ENCODE results near the gene ZG16. TPM values are rescaled to one million over a fixed set of nuclear protein-coding genes. Genes with fewer than 3 reads are reported as not detected.
"Not testable (repeated sequence)": the region's sequence is repeated elsewhere in the genome, so short reads cannot be mapped to it uniquely, and the experiment has no call there.

Gene ZG16, protein sequence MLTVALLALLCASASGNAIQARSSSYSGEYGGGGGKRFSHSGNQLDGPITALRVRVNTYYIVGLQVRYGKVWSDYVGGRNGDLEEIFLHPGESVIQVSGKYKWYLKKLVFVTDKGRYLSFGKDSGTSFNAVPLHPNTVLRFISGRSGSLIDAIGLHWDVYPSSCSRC
- total RNA-seq, result not detected
- long read RNA-seq, result 0 reads

DNA sequence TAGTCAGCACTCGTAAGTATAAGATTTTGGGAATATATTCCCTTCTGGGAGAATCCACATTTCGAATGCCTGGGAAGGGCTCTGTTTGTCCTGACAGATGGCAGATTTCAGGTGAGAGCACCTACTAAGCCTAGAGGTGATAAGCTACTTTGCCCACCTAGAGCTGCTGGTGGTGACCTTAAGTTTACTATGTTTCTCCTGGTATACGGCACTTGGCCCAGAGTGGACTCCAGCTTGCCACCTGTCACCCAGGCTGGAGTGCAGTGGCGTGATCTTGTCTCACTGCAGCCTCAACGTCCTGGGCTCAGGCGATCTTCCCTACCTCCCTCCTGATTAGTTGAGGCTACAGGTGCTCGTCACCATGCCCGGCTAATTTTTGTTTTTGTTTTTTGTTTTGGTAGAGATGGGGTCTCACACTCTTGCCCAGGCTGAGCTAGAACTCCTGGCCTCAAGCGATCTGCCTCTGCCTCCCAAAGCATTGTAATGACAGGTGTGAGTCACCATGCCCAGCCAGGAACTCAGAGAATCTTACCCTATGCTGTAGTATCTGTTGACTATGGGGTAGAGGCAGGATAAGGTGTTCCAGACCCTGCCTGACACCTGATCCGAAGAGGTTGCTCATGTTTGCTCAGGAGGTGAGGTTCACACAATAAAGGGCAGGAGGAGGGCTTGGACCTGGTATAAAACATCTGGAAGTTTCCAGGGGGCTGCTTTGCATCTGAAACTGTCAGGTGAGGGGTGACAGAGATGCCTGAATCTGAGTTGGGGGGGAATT, at the start of gene ZG16:
Gene ZG16 (plus strand): TSS at position 681 of the 775 bp plus-strand sequence. CDS start 1,011 bp downstream, outside the sequence.
- intact Hi-C loops (cut with DNase I), result no loop called here
- Histone ChIP-seq H3K27ac (no peak within 1 kb of the TSS), H3K4me3 (no peak within 1 kb of the TSS), H3K4me1 (no peaks in the 10 kb centered on the region), H3K36me3 (no peaks in the 10 kb centered on the region), H3K9me3 (no peaks in the 10 kb centered on the region), H3K27me3 (ENCODE audit: low read depth) (no peaks in the 10 kb centered on the region)
- no peak for ATAC-seq
- no peak for DNase-seq
- TF ChIP-seq, protein P1, sequence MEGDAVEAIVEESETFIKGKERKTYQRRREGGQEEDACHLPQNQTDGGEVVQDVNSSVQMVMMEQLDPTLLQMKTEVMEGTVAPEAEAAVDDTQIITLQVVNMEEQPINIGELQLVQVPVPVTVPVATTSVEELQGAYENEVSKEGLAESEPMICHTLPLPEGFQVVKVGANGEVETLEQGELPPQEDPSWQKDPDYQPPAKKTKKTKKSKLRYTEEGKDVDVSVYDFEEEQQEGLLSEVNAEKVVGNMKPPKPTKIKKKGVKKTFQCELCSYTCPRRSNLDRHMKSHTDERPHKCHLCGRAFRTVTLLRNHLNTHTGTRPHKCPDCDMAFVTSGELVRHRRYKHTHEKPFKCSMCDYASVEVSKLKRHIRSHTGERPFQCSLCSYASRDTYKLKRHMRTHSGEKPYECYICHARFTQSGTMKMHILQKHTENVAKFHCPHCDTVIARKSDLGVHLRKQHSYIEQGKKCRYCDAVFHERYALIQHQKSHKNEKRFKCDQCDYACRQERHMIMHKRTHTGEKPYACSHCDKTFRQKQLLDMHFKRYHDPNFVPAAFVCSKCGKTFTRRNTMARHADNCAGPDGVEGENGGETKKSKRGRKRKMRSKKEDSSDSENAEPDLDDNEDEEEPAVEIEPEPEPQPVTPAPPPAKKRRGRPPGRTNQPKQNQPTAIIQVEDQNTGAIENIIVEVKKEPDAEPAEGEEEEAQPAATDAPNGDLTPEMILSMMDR (IDR thresholded peaks at IDR 0.05), result no peak

DNA sequence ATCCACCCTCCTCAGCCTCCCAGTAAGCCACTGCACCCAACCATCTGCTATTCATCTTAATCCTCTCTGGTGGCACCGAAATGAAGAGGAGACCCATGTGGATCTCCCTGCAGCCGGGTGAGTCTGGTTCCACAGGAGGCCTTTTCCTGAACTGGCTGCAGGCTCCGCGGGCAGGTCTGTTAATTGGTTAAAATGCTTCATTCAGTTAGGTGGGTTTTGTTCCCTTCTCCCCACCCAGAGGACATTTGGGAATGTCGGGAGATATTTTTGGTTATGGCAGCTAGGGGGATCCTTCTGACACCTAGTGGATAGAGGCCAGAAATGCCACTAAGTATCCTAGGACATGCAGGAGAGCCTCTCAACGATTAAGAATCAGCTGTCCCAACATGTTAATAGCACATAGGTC, 48.9 kb upstream of the ZG16 start:
- H3K36me3 ChIP-seq, result no peaks in the 10 kb centered on the region
- intact Hi-C loops (cut with DNase I), result no loop called here
- TF ChIP-seq, protein P1 (IDR thresholded peaks at IDR 0.05), result peak; percentile 35
- H3K4me1 ChIP-seq, result peaks cover 5% of the 10 kb centered on the region
- DNase-seq (no peak), ATAC-seq (peak; percentile 56 to 59)
- H3K4me3 ChIP-seq, result no peak overlapping the region
- no peaks in the 10 kb centered on the region for H3K9me3 ChIP-seq
- H3K27me3 ChIP-seq (ENCODE audit: low read depth), result peaks cover 6% of the 10 kb centered on the region
- H3K27ac ChIP-seq, result no peak overlapping the region

DNA sequence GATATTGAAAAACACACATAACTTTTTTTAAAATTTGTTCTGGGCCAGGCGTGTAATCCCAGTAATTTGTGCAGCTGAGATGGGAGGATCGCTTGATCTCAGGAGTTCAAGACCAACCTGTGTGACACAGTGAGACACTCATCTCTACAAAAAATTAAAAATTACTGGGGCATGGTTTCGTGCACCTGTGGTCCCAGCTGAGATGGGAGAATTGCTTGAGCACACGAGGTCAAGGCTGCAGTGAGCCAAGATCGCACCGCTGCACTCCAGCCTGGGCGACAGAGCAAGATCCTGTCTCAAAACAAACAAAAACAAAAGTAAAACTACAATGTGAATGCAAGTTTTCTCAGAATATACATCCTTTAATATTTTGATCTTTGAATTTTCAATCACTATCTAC, 47.4 kb upstream of the ZG16 start:
- TF ChIP-seq, protein P1 (IDR thresholded peaks at IDR 0.05), result no peak
- Histone ChIP-seq H3K4me3 (no peak overlapping the region), H3K27ac (no peak overlapping the region), H3K27me3 (ENCODE audit: low read depth) (peaks cover 6% of the 10 kb centered on the region), H3K4me1 (peaks cover 5% of the 10 kb centered on the region), H3K36me3 (no peaks in the 10 kb centered on the region), H3K9me3 (no peaks in the 10 kb centered on the region)
- ATAC-seq (no peak), DNase-seq (no peak)
- intact Hi-C loops (cut with DNase I), result no loop called here

DNA sequence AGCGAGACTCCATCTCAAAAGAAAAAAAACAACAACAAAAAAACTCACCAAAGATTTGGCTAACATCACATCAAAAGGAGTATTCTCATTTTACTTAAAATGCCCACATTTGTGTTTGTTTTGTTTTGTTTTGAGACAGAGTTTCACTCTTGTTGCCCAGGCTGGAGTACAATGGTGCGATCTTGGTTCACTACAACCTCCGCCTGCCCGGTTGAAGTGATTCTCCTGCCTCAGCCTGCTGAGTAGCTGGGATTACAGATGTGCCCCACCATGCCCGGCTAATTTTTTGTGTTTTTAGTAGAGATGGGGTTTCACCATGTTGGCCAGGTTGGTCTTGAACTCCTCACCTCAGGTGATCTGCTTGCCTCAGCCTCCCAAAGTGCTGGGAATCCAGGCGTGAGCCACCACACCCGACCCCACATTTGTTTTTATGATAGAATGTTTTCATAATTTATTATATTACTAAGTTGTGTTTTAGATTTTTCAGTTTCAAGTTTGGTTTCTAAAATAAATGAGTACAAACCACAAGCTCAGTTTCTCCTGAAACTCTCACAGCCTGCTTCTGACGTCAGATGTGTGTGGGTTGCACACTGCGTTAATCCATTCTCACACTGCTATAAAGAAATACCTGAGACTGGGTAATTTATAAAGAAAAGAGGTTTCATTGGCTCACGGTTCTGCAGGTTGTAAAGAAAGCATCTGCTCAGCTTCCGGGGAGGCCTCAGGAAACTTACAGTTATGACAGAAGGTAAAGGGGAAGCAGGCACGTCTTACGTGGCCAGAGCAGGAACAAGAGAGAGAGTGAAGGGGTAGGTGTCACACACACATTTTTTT, 46.1 kb upstream of the ZG16 start:
- H3K4me1 ChIP-seq; H3K9me3 ChIP-seq; H3K27me3 ChIP-seq (ENCODE audit: low read depth); H3K36me3 ChIP-seq; ATAC-seq; H3K4me3 ChIP-seq; H3K27ac ChIP-seq; DNase-seq; intact Hi-C loops (cut with DNase I): not testable (repeated sequence)

DNA sequence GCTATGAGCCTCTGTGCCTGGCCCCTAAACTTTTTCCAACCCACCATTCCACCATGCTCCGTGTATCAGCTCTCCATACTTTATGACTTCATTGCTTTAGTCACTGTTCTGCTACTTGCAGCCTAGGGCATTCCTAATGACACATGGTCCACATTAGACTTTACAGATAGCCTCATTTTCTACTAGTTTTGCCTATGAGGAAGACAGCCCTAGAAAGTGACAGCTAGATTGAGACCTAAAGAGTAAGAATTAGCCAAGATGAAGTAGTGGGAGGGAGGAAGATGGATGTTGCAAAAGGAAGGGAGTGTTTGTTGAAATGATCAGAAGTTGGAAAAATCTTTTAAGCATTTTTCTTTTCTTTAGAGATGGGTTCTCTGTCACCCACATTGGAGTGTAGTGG, 43.3 kb upstream of the ZG16 start:
- H3K27ac ChIP-seq, result no peak overlapping the region
- H3K4me1 ChIP-seq, result no peaks in the 10 kb centered on the region
- H3K9me3 ChIP-seq, result no peaks in the 10 kb centered on the region
- no peak overlapping the region for H3K4me3 ChIP-seq
- DNase-seq (no peak), ATAC-seq (no peak)
- H3K27me3 ChIP-seq (ENCODE audit: low read depth), result peaks cover 6% of the 10 kb centered on the region
- TF ChIP-seq, protein P1 (IDR thresholded peaks at IDR 0.05), result no peak
- intact Hi-C loops (cut with DNase I), result no loop called here
- no peaks in the 10 kb centered on the region for H3K36me3 ChIP-seq
